Heart left ventricle (tissue), 13 donors: Measurements from ENCODE around the gene CACYBP.

ENCODE experiments used
- CTCF ChIP-seq, 12 donors: fragments of 200-600 bp; sonication (generic) in 4 of 12; IDR thresholded peaks; one replicate each; pipeline versions ENCODE4 v1.5.0 to v1.8.0; 2018 to 2022; ENCODE audit warnings: antibody characterized with exemption in 12 of 12, mild to moderate bottlenecking in 5 of 12
- POLR2A ChIP-seq, 2 donors: fragments of 450-650 bp; IDR thresholded peaks; one replicate each; pipeline ENCODE4 v1.6.1; 2017; ENCODE audit warnings: antibody characterized with exemption in 2 of 2, mild to moderate bottlenecking in 2 of 2, moderate library complexity in 2 of 2
- donor health status: ischemic (EF 13 %, LVEDD 7.1; RV severe dilation, severe dysfunction).
- donor health status: DM: no; HTN: yes; CAD: no.
- donor health status: DM: no; HTN: no; CAD: no.
- donor health status: ischemic (EF 25% LVEDD 6.9; RV normal size, moderate dysfunction).
- donor health status: ischemic (EF 25% LVEDD 5.7; RV mildly dilated, moderate dysfunction).
- donor health status: ischemic (EF 35%, LVEDD 5.7; RV mildly dilated, moderate dysfunction).
- donor health status: nonischemic (EF 11% LVEDD 7.7; RV severe dilation, severe dysfunction).
- donor health status: DM: yes; HTN: yes; CAD: no.
- donor health status: PGD.
- donor health status: ischemic (EF 29% LVEDD 5.4; RV normal size, mild dysfunction).
- donor health status: nonischemic (EF 23%, LVEDD 6.1; RV moderate dilation, normal function).

DNA sequence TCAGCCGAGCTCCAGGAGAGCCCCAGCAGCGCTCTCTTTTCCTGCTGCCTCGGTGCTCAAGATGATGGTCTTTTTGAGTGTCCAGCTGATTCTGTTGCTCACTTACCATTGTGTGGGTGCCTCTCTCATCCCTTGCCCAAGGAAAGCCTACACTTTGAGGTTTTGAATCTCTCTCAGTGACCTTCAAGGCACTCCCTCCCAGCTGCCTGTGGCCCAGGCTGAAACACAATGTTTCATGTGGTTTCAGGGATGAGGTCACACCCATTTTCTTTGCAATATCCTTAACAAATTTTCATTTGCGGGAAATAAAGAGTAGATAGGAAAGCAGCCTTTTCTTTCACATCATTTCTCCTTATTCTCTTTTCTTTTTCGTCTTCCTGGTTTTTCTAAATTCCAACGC, 36.1 kb downstream of the CACYBP start:
- no peak for TF ChIP-seq CTCF (IDR thresholded peaks at IDR 0.05)
- TF ChIP-seq POLR2A (IDR thresholded peaks at IDR 0.05), result no peak
